ENCODE measurements around the gene STXBP3.
"Not testable (repeated sequence)": the region's sequence is repeated elsewhere in the genome, so short reads cannot be mapped to it uniquely, and the experiment has no call there.

Gene STXBP3

DNA sequence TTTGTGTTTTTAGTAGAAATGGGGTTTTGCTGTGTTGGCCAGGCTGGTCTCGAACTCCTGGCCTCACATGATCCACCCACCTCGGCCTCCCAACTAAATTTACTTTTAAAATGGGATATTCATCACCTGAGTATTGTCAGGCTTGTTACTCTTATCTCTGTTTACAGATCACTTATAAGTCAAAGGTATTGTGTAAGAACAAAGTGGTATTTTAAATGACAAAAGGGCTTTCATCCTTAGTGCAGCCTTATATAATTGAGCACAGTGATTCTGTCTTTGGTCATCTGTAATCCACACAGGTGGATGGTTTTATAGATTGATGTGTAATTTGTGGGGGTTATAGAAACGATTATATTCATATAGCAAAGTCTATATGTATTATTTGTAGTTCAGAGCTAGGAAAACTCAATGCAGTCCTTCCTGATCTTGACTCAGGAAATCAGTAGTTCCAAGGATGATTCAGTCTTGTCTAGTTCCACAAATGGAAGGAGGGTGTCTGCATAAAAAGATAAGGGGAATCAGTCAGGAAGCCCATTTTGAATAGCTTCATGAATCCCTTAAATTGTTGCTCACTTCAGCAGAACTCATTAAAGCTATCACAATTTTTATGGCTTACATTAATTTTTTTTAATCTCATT lies 34.6 kb downstream of the STXBP3 start:
- no peak for TF ChIP-seq CTCF (IDR thresholded peaks at IDR 0.05; ENCODE audit: low read length)
- no peak for TF ChIP-seq EZH2 (optimal IDR thresholded peaks at IDR 0.05; ENCODE audit: low read depth, low read length)
- no peak for TF ChIP-seq EZH2phosphoT487 (IDR thresholded peaks at IDR 0.05; ENCODE audit: low read length)
- Histone ChIP-seq H3K9ac (ENCODE audit: low read length) (no peak overlapping the region), H3K4me2 (ENCODE audit: low read depth, low read length) (no peak overlapping the region), H3K79me2 (ENCODE audit: low read length) (no peaks in the 10 kb centered on the region), H3K4me1 (ENCODE audit: low read length) (no peaks in the 10 kb centered on the region), H2AFZ (ENCODE audit: low read length) (no peak overlapping the region), H3K36me3 (replicated peaks; ENCODE audit: insufficient read depth, low read length) (no peaks in the 10 kb centered on the region), H4K20me1 (ENCODE audit: insufficient read depth, low read length) (no peaks in the 10 kb centered on the region), H3K9me2 (replicated peaks; ENCODE audit: insufficient read depth, low read length) (no peaks in the 10 kb centered on the region), H3K4me3 (ENCODE audit: low read length) (no peak overlapping the region), H3K27me3 (replicated peaks; ENCODE audit: insufficient read depth, low read length) (no peaks in the 10 kb centered on the region), H3F3A (ENCODE audit: insufficient read depth, low read length) (no peaks in the 10 kb centered on the region), H3K9me3 (replicated peaks; ENCODE audit: insufficient read depth, low read length) (no peaks in the 10 kb centered on the region), H3K27ac (ENCODE audit: low read length) (no peak overlapping the region)
- no peak for DNase-seq

DNA sequence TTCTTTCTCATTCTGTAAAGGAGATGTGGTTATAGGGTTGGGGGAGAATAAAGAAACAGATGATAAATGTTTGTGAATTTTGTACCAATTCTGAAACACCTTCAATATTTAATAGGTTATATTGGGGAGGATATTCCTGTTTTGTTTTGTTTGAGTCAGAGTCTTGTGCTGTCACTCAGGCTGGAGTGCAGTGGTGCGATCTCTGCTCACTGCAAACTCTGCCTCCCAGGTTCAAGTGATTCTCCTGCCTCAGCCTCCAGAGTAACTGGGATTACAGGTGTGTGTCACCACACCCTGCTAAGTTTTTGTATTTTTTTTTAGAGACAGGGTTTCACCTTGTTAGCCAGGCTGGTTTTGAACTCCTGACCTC lies 35.1 kb downstream of the STXBP3 start:
- H3K9me2 ChIP-seq (replicated peaks; ENCODE audit: insufficient read depth, low read length); H4K20me1 ChIP-seq (ENCODE audit: insufficient read depth, low read length); DNase-seq; H3K4me2 ChIP-seq (ENCODE audit: low read depth, low read length); H3K4me1 ChIP-seq (ENCODE audit: low read length); H3K9ac ChIP-seq (ENCODE audit: low read length); H3K27me3 ChIP-seq (replicated peaks; ENCODE audit: insufficient read depth, low read length); H3K79me2 ChIP-seq (ENCODE audit: low read length); H3K4me3 ChIP-seq (ENCODE audit: low read length); H3K36me3 ChIP-seq (replicated peaks; ENCODE audit: insufficient read depth, low read length); H3K27ac ChIP-seq (ENCODE audit: low read length); H3K9me3 ChIP-seq (replicated peaks; ENCODE audit: insufficient read depth, low read length); H3F3A ChIP-seq (ENCODE audit: insufficient read depth, low read length); H2AFZ ChIP-seq (ENCODE audit: low read length): not testable (repeated sequence)

DNA sequence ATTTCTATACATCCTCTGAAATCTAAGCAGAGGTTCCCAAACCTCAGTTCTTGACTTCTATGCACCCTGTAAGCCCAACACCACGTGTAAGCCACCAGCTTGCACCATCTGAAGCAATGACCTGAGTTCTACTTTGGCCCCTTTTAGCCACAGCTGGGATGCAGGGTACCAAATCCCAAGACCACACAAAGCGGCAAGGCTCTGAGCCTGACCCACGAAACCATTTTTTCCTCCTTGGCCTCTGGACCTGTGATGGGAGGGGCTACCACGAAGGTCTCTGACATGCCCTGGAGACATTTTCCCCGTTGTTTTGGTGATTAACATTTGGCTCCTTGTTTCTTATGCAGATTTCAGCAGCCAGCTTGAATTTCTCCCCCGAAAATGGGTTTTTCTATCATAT lies 38.8 kb downstream of the STXBP3 start:
- Histone ChIP-seq H3K4me1 (ENCODE audit: low read length) (no peaks in the 10 kb centered on the region), H3K9ac (ENCODE audit: low read length) (no peak overlapping the region), H3K9me2 (replicated peaks; ENCODE audit: insufficient read depth, low read length) (no peaks in the 10 kb centered on the region), H3K79me2 (ENCODE audit: low read length) (no peaks in the 10 kb centered on the region), H3K27me3 (replicated peaks; ENCODE audit: insufficient read depth, low read length) (no peaks in the 10 kb centered on the region), H4K20me1 (ENCODE audit: insufficient read depth, low read length) (no peaks in the 10 kb centered on the region), H3K9me3 (replicated peaks; ENCODE audit: insufficient read depth, low read length) (no peaks in the 10 kb centered on the region), H3K4me3 (ENCODE audit: low read length) (no peak overlapping the region), H3K36me3 (replicated peaks; ENCODE audit: insufficient read depth, low read length) (no peaks in the 10 kb centered on the region), H3K4me2 (ENCODE audit: low read depth, low read length) (no peak overlapping the region), H3F3A (ENCODE audit: insufficient read depth, low read length) (no peaks in the 10 kb centered on the region), H3K27ac (ENCODE audit: low read length) (no peak overlapping the region), H2AFZ (ENCODE audit: low read length) (no peak overlapping the region)
- DNase-seq: no peak
- TF ChIP-seq EZH2 (optimal IDR thresholded peaks at IDR 0.05; ENCODE audit: low read depth, low read length) (no peak), EZH2phosphoT487 (IDR thresholded peaks at IDR 0.05; ENCODE audit: low read length) (no peak), CTCF (IDR thresholded peaks at IDR 0.05; ENCODE audit: low read length) (no peak)

- Histone ChIP-seq H3K27me3 (replicated peaks; ENCODE audit: insufficient read depth, low read length) (no peaks in the 10 kb centered on the region), H4K20me1 (ENCODE audit: insufficient read depth, low read length) (no peaks in the 10 kb centered on the region), H3K9me2 (replicated peaks; ENCODE audit: insufficient read depth, low read length) (no peaks in the 10 kb centered on the region), H3K9ac (ENCODE audit: low read length) (no peak overlapping the region), H3K79me2 (ENCODE audit: low read length) (no peaks in the 10 kb centered on the region), H3K9me3 (replicated peaks; ENCODE audit: insufficient read depth, low read length) (no peaks in the 10 kb centered on the region), H2AFZ (ENCODE audit: low read length) (no peak overlapping the region), H3K4me3 (ENCODE audit: low read length) (no peak overlapping the region), H3K4me2 (ENCODE audit: low read depth, low read length) (no peak overlapping the region), H3K4me1 (ENCODE audit: low read length) (no peaks in the 10 kb centered on the region), H3F3A (ENCODE audit: insufficient read depth, low read length) (no peaks in the 10 kb centered on the region), H3K27ac (ENCODE audit: low read length) (no peak overlapping the region), H3K36me3 (replicated peaks; ENCODE audit: insufficient read depth, low read length) (no peaks in the 10 kb centered on the region)
- no peak for TF ChIP-seq EZH2 (optimal IDR thresholded peaks at IDR 0.05; ENCODE audit: low read depth, low read length)
- TF ChIP-seq EZH2phosphoT487 (IDR thresholded peaks at IDR 0.05; ENCODE audit: low read length): no peak
- TF ChIP-seq CTCF (IDR thresholded peaks at IDR 0.05; ENCODE audit: low read length): no peak
- no peak for DNase-seq
Observed at GRCh38 chr1:108785880-108786279, 39.4 kb downstream of the STXBP3 start.
